Measurements from ENCODE around the gene SPTB. TPM values are rescaled to one million over a fixed set of nuclear protein-coding genes. Genes with fewer than 3 reads are reported as not detected.

Gene SPTB
- total and polyA plus RNA-seq, 10 of the 15 experiments (the other 5 are each of a cell fraction or from before 2014, with no cell fraction given) = under 0.01 to 0.04 (median 0.02) TPM; not detected in 4

GRCh38 chr14:64826845-64827244 lies 52.9 kb downstream of the SPTB start:
- H3K79me2 ChIP-seq (ENCODE audit: control insufficient read depth, insufficient read depth, low read length) = no peaks in the 10 kb centered on the region
- in situ Hi-C loops (cut with MboI) = loop anchor here (5.0 kb wide), 1 partner anchor 155 kb away; no protein-coding TSS in a partner anchor

More at GRCh38 chr14:64826845-64827244, 52.9 kb downstream of the SPTB start:
- H2AFZ ChIP-seq (ENCODE audit: control insufficient read depth, low read depth, low read length) = no peak overlapping the region
- DNase-seq (ENCODE audit: low read depth, low spot score) = no peak
- TF ChIP-seq ZNF24 (IDR thresholded peaks at IDR 0.05) (no peak), PAX5 (IDR thresholded peaks at IDR 0.05; ENCODE audit: borderline replicate concordance, low read depth, low read length) (no peak), REST (IDR thresholded peaks at IDR 0.05; ENCODE audit: low read depth, low read length) (no peak), MYB (IDR thresholded peaks at IDR 0.05; ENCODE audit: borderline replicate concordance, low read depth, low read length) (no peak), HDAC6 (IDR thresholded peaks at IDR 0.05; ENCODE audit: unreplicated experiment) (no peak), NBN (IDR thresholded peaks at IDR 0.05) (no peak)
- CTCF ChIA-PET = interaction anchor here (2.3 to 3.1 kb wide), 2 partner anchors 13 to 65 kb away, joined by 5 to 21 read pairs; no protein-coding TSS in a partner anchor
- no peaks in the 10 kb centered on the region for H3K9me3 ChIP-seq (replicated peaks; ENCODE audit: control insufficient read depth, insufficient read depth, low read length)
- no peak for ATAC-seq
- H4K20me1 ChIP-seq (ENCODE audit: control insufficient read depth, insufficient read depth) = no peaks in the 10 kb centered on the region
- H3K4me1 ChIP-seq (ENCODE audit: control insufficient read depth, insufficient read depth, low read length) = no peaks in the 10 kb centered on the region
- FAIRE-seq = no peak
- H3K9ac ChIP-seq (ENCODE audit: control insufficient read depth, insufficient read depth, low read length) = no peak overlapping the region
- POLR2A ChIA-PET = interaction anchor here (0.6 kb wide), 1 partner anchor 154 kb away, joined by 4 read pairs; no protein-coding TSS in a partner anchor
- H3K27ac ChIP-seq (ENCODE audit: control insufficient read depth, insufficient read depth) = no peak overlapping the region
- H3K4me2 ChIP-seq (ENCODE audit: control insufficient read depth, insufficient read depth) = no peak overlapping the region
- 53% methylated on average over 6 of the region's 6 CpGs for WGBS (ENCODE audit: insufficient coverage, insufficient replicate concordance, low lambda C conversion rate, missing lambda C conversion rate)
- RAD21 ChIA-PET (ENCODE audit: unreplicated experiment) = interaction anchor here (1.0 to 1.8 kb wide), 3 partner anchors 63 to 150 kb away, joined by 3 to 6 read pairs (median 3); no protein-coding TSS in a partner anchor
- H3K4me3 ChIP-seq = no peak overlapping the region
- BruUV-seq (replicated peaks) = no TSS peak
- intact Hi-C loops (cut with micrococcal nuclease; ENCODE audit: unreplicated experiment) = no loop called here
- H3K27me3 ChIP-seq (replicated peaks in 1 of 2; ENCODE audit: control insufficient read depth in 2 of 2, insufficient read depth in 2 of 2, low read length in 1 of 2) = peaks cover 0 to 3% of the 10 kb centered on the region in 2 experiments; a peak in 2 of 4 replicates
- SMC1A ChIA-PET (ENCODE audit: uncharacterized antibody, unreplicated experiment) = interaction anchor here (6.0 kb wide), 1 partner anchor 64 kb away, joined by 88 read pairs; no protein-coding TSS in a partner anchor
- H3K36me3 ChIP-seq (ENCODE audit: control insufficient read depth in 2 of 2, insufficient read depth in 2 of 2, low read length in 1 of 2) = no peaks in the 10 kb centered on the region
